HG02852 (cell line): ENCODE results near the gene PANX2.
"Not testable (repeated sequence)": the region's sequence is repeated elsewhere in the genome, so short reads cannot be mapped to it uniquely, and the experiment has no call there.

Experiments used
- ATAC-seq: cut with Tn5 transposase; IDR thresholded peaks from one replicate; pipeline ENCODE4 v1.9.1; 2021; ENCODE audit warnings: mild to moderate bottlenecking, moderate library complexity; ENCODE audit not compliant: unreplicated experiment

Gene PANX2, protein sequence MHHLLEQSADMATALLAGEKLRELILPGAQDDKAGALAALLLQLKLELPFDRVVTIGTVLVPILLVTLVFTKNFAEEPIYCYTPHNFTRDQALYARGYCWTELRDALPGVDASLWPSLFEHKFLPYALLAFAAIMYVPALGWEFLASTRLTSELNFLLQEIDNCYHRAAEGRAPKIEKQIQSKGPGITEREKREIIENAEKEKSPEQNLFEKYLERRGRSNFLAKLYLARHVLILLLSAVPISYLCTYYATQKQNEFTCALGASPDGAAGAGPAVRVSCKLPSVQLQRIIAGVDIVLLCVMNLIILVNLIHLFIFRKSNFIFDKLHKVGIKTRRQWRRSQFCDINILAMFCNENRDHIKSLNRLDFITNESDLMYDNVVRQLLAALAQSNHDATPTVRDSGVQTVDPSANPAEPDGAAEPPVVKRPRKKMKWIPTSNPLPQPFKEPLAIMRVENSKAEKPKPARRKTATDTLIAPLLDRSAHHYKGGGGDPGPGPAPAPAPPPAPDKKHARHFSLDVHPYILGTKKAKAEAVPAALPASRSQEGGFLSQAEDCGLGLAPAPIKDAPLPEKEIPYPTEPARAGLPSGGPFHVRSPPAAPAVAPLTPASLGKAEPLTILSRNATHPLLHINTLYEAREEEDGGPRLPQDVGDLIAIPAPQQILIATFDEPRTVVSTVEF

DNA sequence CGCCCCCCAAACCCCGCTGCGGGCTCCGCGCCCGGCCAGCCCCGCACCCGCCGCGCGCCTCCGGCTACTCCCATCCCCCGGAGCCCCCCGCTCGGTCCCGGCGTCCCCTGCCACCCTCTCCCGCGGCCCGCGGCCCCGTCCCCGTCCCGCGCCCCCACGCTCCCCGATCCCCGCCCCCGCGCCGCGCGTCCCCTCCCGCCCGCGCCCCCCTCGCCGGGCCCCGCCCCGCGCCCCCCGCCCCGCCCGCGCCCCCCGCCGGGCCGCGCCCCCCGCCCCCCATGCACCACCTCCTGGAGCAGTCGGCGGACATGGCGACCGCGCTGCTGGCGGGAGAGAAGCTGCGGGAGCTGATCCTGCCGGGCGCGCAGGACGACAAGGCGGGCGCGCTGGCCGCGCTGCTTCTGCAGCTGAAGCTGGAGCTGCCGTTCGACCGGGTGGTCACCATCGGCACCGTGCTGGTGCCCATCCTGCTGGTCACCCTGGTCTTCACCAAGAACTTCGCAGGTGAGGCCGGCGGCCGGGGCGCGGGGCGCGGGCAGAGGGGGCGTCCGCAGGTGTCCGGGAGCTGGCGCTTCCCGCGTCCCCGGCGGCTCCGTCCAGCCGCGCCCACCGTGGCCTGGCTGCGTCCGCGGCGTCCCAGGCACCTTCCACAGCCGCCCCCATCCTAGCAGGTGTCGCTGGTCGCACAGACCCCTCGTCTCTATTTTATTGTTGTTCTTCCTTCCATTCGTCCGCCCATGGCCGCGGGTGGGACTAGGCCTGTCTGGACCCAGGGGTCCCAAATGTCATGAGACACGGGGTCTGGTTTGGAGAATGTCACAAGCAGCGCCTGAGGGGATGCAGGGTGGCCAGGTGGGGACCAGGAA, at the start of gene PANX2:
Gene PANX2, plus strand, starts transcription at position 279 of the 866 bp plus-strand sequence. Its CDS starts 0 bp downstream, at position 279.
- ATAC-seq: no peak

DNA sequence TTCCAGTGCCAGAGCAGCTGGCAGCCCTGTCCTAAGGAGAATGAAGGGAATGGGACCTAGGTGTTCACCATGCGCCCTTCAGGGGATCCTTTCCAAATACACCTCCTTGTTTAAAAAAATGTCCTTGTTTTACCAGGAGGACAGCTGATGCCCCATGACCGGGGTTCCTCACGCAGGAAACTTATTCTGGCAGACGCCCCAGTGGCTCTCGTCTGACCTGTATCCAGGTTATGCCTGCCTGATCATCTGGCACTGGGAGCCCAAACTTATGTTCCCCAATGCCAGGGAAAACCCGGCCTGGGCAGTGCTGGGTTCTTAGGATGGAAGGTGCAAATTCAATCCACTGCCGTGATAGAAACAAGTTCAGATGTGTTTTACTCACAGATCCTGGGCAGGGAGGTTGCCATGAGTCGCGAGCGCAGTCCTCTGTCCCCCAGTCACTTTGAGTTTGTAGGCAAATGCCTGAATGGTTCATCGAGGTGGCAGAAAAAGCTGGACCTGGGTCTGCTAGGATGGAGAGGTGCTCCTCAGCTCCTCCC, 49.3 kb upstream of the PANX2 start:
- no peak for ATAC-seq

DNA sequence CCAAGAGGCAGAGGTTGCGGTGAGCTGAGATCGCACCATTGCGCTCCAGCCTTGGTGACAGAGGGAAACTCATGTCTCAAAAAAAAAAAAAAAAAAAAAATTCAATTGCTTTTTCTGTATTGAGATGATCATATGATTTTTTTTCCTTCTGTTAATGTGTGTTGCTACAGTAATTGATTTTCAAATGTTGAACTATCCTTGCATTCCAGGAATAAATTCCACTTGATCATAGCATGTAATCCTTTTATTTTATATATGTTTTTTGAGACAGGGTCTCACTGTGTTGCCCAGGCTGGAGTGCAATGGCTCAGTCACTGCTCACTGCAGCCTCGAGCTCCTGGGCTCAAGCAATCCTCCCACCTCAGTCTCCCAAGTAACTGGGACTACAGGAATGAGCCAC, 47.4 kb upstream of the PANX2 start:
- no peak for ATAC-seq

DNA sequence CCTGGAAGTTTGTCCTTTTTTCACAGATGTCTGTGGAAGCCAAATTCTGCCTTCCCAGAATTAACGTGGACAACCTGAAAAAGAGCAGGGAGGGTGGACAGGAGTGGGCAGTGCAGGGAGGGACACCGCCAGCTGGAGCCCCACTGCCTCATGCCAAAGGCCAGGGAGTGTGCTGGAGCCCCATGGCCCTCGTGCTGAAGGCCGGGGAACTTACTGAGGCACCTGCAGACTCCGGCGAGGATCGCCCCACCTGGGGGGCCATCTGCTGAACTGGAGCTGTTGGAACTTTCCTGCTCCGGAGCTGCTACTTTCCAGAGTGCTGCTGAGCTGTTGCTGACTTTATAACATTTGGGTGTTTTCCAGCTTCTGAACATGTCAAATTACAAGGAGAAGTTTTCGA, 45.5 kb upstream of the PANX2 start:
- no peak for ATAC-seq

DNA sequence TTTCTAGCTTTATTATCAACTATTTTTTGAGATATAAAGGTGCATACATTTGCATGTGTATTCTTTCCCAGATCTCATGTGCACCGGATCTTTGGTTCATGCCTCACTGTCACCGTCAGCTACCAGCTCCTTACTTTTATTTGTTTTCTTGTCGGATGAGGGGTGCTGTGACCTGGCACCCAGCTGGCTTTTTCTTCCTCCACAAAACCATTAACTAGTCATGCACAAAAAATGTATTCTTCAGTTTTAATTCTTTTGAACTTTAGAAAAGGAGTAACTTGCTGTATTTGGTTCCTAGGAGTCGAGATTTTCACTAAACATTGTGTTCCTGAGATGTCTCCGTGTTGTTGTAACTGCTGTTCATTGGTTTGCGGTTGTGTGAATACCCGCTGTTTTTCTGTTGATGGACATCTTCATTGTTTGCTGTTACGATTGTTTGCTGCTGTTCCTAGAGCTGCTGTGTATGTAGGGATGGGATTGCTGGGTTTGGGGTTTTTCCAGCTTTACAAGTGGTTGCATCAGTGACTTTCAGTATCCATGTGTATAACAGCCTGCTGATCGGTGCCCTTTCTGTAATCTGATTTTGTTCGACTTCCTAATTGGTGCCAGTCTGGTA, 41.3 kb upstream of the PANX2 start:
- ATAC-seq: no peak

DNA sequence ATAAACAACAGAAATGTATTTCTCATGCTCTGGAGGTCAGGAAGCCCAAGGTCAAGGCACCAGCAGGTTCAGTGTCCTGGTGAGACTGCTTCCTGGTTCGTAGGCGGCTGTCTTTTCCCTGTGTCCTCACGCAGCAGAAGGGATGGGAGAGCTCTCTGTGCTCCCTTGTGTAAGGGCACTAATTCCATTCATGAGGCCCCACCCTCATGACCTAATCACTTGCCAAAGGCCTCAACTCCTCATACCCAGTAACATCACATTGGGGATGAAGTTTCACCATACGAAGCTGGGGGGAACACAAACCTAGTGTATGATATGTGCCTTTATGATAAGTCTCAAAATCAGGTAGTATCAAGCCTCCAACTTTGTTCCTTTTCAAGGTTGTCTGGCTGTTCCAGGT, 38.6 kb upstream of the PANX2 start:
- ATAC-seq: no peak

DNA sequence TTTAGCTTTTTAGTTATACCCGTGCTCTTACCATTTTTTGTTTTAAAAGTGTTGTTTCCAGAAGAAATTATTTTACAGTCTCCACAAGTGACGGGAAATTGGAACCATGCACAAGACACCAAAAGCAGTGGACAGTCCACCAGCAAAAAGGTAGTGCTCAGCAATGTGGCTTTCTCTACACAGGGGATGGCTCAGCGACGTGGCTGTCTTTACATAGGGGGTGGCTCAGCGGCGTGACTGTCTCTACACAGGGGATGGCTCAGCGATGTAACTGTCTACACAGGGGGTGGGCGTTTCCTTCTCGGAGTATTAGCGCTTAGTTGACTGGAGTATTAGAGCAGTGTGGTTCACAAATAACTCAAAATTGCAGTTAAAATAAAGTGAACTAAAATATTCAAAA, 36.0 kb upstream of the PANX2 start:
- no peak for ATAC-seq

DNA sequence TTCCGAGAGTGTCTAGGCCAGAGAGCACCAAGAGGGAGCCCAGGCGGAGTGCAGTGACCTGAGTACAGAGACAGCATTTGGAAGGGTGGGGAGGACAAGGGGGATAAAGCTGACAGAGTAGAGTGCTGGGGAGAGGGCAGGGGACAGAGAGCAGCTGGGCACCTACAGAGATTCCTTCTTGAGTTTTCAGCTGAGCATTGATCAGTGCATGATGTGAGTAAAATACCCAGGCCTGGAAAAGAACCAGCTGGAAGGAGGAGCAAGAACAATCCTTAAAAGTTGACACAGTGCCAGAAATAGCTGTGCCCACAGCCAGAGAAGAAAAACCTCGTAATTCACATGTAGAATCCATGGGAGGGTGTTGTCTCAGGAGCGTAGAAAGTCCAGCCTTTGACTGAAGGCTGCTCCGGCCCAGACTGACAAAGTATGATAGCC, 33.9 kb upstream of the PANX2 start:
- no peak for ATAC-seq

DNA sequence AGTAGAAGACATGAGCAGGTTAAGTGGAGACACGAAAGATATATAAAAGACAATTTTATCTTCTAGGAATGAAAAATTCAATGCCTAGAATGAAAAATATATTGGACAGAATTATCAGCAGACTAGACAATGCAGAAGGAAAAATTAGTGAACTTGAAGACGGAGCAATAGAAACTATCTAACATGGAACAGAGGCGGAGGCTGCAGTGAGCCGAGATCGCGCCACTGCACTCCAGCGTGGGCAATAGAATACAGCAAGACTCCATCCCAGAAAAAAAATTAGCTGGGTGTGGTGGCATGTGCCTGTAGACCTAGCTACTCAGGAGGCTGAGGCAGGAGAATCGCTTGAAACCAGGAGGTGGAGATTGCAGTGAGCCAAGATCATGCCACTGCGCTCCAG, 33.3 kb upstream of the PANX2 start:
- not testable (repeated sequence) for ATAC-seq

DNA sequence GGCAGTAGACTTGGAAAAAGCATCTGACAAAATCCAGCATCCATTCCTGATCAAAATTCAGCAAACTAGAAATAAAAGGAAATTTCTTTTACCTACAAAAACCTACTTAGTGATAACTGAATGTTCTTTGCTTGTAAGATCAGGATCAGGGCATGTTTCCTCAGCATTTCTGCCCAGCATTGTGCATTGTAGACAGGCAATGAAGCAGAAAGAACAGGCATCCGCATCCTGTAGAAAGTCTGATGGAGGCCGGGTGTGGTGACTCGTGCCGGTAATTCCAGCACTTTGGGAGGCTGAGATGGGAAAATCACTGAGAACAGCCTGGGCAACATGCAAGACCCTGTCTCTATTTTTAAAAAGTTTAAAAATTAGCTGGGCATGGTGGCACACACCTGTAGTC, 32.5 kb upstream of the PANX2 start:
- no peak for ATAC-seq

DNA sequence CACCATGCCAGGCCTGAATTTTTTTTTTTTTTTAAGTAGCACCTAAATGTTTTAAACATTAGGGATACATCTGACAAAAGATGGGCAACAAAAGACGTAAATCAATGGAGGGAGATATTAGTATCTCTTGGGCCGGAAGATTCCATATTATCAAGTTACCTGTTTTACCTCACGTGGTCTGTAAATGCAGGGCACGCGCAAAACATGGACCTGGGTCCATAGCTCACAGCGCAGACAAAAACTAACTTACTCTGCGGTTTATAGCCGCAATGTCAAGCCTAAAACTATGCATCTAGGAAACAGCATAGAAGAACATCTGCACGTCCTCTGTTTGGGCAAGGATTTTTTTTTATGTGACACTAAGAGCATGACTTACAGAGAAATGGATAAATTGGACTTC, 31.5 kb upstream of the PANX2 start:
- no peak for ATAC-seq

DNA sequence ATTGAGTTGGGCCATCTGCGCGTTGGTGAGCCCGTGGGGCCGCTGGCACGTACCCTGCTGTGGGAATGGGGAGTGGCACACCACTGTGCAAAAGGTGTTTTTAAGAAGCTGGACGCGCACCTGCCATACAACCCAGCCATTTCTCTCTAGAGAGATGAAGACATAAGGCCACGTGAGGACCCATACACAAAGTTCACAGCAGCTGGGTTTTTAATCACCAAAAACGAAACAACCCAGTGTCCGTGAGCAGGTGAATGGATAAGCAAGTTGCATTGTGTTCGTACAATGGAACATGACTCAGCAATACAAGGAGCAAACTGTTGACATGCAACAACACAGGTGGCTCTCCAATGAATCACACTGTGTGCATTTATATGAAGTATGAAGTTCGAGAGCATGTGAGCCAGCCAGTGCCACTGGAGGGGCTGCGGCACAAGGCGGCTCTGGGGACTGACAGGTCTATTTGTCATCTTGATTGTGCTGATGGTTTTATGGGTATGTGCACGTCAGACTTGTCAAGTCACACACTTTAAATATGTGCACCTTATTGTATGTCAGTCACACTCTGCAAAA, 30.6 kb upstream of the PANX2 start:
- no peak for ATAC-seq

DNA sequence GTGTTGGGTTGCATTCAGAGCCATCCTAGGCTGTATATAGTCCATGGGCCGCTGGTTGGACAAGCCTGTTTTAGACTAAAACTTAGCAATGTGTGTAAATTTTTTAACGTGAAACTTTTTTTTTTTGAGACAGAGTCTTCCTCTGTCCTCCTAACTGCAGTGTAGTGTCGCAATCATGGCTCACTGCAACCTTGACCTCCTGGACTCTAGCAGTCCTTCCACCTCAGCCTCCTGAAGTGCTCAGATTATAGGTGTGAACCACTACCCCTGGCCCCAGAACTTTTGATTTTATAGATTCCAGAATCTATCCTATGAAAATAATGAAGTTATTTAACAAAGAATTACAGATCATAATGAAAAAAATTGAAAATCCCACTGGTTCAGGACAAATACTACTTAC, 29.9 kb upstream of the PANX2 start:
- no peak for ATAC-seq

DNA sequence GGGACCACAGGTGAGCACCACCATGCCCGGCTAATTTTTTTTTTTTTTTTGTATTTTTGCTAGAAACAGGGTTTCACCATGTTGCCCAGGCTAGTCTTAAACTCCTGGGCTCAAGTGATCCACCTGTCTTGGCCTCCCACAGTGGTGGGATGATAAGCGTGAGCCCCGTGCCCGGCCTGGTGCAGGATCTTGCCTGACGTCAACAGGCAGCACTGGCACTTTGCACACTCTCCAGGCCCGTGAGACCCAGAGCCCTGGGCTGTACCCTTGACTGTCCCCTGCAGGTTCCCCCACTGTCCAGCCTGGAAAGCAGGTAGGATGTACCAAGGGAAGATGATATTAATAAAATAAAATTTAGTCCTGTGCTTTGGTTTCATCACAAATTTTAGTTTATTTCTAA, 29.1 kb upstream of the PANX2 start:
- ATAC-seq: no peak

DNA sequence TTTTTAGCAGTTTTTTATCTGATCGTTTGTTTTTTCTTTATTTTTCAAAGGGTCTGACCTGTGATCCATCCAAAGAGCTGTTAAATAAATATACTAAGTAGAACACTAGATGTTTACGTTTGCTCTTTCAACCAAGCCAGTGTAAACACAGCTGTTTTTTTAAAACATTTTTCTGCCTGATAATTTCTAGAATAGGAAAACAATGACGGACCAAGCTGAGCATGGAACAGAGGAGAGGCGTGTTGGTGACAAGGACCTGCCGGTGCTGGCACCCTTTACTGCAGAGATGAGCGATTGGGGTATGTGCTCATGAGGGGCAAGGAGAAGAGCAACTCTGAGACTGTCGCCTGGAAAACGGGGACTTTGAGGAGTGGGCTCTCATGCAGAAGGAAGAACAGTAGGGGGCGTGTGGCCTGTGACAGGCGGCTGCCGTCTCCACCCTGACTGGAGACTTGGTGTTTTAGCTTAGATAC, 28.6 kb upstream of the PANX2 start:
- no peak for ATAC-seq

DNA sequence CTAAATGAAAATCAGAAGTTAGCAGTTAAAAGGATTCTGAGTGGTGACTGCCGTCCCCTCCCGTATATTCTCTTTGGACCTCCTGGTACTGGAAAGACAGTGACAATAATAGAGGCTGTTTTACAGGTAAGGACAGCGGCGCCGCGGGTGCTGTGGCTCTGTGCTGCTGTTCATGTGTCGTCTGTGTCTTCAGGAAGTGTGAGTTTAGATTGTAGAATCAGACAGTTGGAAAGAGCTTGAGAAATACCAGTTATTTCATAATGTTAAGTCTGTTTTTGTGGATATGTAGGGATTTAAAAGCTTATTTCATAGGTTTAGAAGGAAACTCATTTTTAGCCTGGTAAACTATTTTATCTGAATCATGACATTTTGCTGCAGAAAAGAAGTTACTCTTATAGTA, 27.4 kb upstream of the PANX2 start:
- no peak for ATAC-seq

DNA sequence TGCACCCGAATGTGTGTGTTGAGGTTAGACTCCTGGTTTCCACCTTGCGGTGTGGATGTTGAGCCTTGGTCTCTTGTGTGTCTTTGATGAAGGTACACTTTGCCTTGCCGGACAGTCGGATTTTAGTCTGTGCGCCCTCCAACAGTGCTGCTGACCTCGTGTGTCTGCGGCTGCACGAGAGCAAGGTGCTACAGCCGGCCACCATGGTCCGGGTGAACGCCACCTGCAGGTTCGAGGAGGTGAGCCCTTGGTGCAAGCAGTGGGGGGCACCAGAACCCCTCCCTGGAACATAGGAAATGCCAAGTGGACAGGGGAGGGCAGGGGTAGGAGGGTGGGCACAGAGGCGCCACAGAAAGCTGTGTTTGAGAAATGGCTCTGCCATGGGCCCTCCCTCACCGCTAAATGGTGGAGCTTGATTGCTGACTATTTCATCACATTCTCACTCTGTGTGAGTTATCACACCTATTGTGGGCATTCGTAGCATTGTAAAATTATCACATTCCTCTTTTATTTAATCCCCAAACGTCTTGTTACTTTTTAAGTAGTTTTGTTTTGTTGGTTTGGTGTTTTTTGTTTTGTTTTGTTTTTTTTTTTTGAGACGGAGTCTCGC, 26.4 kb upstream of the PANX2 start:
- no peak for ATAC-seq

DNA sequence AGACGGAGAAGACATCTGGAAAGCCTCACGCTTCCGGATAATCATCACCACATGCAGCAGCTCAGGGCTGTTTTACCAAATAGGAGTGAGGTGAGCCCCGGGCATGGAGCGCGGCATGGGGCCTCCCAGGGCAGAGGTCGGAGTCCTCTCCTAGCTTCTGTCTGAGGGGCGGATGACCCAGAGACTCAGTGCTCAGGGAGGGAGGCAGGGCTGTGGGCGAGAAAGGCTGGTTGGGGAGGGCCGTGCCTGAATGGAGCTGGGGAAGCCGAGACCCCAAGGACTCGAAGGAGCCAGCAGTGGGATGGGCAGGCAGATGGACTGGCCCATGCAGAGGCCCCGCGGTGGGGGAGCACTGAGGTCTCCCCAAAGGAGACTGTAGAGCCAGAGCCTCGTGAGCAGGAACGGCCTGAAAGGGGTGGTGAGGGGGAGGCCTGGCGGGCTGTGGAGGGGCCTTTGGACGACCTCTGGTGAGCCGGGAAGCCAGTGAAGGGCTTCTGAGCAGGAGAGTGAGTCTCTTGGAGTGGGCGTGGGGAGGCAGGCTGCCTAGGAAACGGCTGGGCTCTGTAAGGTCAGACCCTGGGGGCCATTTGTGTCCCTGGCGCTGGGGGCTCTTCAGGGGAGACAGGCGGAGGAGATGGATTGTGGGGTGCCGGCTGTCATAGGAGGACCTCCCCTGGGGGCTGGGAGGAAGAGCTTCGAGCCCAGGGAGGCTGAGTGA, 24.7 kb upstream of the PANX2 start:
- no peak for ATAC-seq
